ENCODE measurements around the gene HOMER1. TPM values are rescaled to one million over a fixed set of nuclear protein-coding genes. Genes with fewer than 3 reads are reported as not detected.
A peak's percentile ranks its signal among the peaks of the same experiment; 100 is the strongest.
"Not testable (repeated sequence)": the region's sequence is repeated elsewhere in the genome, so short reads cannot be mapped to it uniquely, and the experiment has no call there.

HOMER1 gene
- total RNA-seq, 1 donor from 2014 or later = 15.8 TPM

DNA sequence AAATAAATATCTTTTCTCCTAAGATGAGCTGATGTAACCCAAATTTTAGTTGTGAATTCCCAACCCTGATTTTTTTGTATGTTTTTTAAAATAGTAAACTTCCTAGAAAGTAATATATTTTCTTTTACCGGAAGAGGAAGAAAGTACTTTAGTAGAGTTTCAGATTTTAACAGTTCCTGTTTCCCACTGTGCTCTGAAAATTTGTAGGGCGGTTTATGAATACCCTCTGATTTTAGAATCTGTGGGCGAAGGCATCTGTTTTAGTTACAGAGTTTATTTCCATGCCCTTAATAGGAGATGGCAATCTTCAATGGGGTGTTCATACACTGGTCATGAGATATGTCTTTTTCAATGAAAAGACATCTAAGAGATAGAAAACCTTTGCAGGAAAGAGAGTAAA, 3.7 kb upstream of the HOMER1 start:
- Mint-ChIP-seq H3K36me3 (ENCODE audit: low read depth) (no peaks in the 10 kb centered on the region), H3K9me3 (ENCODE audit: low read depth) (no peaks in the 10 kb centered on the region), H3K27me3 (ENCODE audit: low read depth) (no peaks in the 10 kb centered on the region), H3K4me3 (ENCODE audit: unreplicated experiment) (no peak overlapping the region), H3K27ac (ENCODE audit: unreplicated experiment) (no peak overlapping the region), H3K4me1 (ENCODE audit: low read depth) (peaks cover 11% of the 10 kb centered on the region)
- DNase-seq (ENCODE audit: low spot score) = no peak
- TF ChIP-seq, protein P1, sequence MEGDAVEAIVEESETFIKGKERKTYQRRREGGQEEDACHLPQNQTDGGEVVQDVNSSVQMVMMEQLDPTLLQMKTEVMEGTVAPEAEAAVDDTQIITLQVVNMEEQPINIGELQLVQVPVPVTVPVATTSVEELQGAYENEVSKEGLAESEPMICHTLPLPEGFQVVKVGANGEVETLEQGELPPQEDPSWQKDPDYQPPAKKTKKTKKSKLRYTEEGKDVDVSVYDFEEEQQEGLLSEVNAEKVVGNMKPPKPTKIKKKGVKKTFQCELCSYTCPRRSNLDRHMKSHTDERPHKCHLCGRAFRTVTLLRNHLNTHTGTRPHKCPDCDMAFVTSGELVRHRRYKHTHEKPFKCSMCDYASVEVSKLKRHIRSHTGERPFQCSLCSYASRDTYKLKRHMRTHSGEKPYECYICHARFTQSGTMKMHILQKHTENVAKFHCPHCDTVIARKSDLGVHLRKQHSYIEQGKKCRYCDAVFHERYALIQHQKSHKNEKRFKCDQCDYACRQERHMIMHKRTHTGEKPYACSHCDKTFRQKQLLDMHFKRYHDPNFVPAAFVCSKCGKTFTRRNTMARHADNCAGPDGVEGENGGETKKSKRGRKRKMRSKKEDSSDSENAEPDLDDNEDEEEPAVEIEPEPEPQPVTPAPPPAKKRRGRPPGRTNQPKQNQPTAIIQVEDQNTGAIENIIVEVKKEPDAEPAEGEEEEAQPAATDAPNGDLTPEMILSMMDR (IDR thresholded peaks at IDR 0.05) = no peak

DNA sequence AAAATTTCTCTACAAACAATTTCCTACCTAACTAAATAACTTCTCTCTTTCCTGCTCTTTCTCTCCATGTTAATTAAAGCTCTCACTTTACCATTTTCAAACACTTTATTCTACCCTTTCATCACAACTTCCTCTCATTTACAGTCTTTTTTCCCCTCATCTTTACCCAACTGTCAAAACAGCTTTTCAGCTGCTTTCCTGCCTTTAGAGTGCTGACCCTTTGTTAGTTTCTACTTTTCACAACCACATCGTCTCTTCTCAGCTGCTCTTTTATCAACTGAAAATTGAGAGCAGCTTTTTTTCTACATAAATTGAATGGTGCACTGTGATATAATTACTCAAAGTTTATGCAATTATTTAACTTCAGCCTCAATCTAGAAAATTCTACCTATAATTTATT, 3.1 kb upstream of the HOMER1 start:
- Mint-ChIP-seq H3K27ac (ENCODE audit: unreplicated experiment) (no peak overlapping the region), H3K27me3 (ENCODE audit: low read depth) (no peaks in the 10 kb centered on the region), H3K9me3 (ENCODE audit: low read depth) (no peaks in the 10 kb centered on the region), H3K4me1 (ENCODE audit: low read depth) (peaks cover 16% of the 10 kb centered on the region), H3K4me3 (ENCODE audit: unreplicated experiment) (no peak overlapping the region), H3K36me3 (ENCODE audit: low read depth) (no peaks in the 10 kb centered on the region)
- no peak for DNase-seq (ENCODE audit: low spot score)
- TF ChIP-seq, protein P1 (IDR thresholded peaks at IDR 0.05) = no peak

DNA sequence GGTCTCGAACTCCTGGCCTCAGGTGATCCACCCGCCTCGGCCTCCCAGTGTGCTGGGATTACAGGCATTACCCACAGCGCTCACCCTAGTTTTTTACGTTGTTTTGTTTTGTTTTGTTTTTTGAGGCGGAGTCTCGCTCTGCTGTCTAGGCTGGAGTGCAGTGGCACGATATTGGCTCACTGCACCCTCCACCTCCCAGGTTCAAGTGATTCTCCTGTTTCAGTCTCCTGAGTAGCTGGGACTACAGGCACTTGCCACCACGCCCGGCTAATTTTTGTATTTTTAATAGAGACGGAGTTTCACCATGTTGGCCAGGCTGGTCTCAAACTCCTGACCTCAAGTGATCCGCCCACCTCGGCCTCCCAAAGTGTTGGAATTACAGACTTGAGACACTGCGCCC, 2.4 kb upstream of the HOMER1 start:
- peaks cover 23% of the 10 kb centered on the region for H3K4me1 Mint-ChIP-seq (ENCODE audit: low read depth)
- not testable (repeated sequence) for H3K27me3 Mint-ChIP-seq (ENCODE audit: low read depth); H3K9me3 Mint-ChIP-seq (ENCODE audit: low read depth); DNase-seq (ENCODE audit: low spot score); H3K27ac Mint-ChIP-seq (ENCODE audit: unreplicated experiment); H3K36me3 Mint-ChIP-seq (ENCODE audit: low read depth); H3K4me3 Mint-ChIP-seq (ENCODE audit: unreplicated experiment)

DNA sequence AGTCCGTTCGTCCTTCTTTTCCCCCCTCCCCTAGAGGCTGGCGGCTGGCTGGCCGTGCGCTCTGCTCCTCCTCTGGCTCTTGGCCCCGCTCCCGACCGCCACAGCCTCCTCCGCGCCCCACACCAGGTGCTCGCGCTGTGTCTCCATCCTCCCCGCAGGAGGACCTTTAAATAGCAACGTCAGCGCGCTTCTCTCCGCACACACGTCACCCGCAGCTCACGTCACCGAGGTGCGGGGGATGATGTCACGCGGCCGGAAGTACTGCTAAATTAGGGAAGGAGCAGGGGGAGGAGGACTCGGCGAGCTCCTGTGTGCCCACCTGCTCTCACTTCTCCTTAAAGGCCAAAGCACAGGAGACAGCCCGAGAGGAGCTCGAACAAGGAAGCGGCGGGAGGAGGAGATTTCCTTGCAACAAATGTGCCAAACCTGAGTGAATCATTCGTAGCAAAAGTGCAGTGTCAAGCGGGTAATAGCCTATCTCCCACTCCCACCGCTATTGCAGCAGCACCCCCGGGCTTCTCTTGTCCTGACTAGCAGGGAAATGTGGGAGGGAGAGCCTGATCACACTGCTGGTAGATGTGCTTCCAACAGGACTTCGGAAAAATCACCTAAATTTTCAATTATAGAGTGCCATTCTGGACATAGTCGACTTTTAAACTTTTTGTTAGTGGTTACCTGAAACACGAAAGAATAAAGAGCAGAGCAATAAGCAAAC, 614 bp upstream of the HOMER1 start:
- H3K36me3 Mint-ChIP-seq (ENCODE audit: low read depth) = no peaks in the 10 kb centered on the region
- peak; percentile 94 for DNase-seq (ENCODE audit: low spot score)
- peaks cover 39% of the 10 kb centered on the region for H3K4me1 Mint-ChIP-seq (ENCODE audit: low read depth)
- H3K27me3 Mint-ChIP-seq (ENCODE audit: low read depth) = no peaks in the 10 kb centered on the region
- peak overlapping the region; percentile 99 for H3K27ac Mint-ChIP-seq (ENCODE audit: unreplicated experiment)
- H3K9me3 Mint-ChIP-seq (ENCODE audit: low read depth) = no peaks in the 10 kb centered on the region
- TF ChIP-seq, protein P1 (IDR thresholded peaks at IDR 0.05) = no peak
- peak overlapping the region; percentile 95 for H3K4me3 Mint-ChIP-seq (ENCODE audit: unreplicated experiment)

DNA sequence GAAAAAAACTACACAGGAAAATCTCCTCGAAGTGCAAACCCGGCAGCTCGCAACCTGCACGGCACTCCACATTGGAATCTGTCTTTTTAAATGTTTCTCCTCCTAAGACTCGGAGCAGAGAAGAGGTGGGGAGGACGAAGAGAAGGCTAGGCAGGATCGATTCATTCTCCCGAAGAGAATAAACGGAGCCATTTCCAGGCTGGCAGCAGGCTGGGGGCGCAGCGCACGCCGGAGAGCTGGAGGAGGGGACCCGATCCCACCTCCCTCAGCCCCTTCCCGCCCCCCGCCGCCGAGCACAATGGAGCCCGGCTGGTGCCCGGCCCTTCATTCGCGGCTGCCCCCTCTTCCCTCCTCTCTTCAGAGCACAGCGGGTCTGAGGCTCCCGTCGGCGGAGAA, 628 bp downstream of the HOMER1 start:
- Mint-ChIP-seq H3K27ac (ENCODE audit: unreplicated experiment) (peak overlapping the region; percentile 94), H3K36me3 (ENCODE audit: low read depth) (no peaks in the 10 kb centered on the region), H3K27me3 (ENCODE audit: low read depth) (no peaks in the 10 kb centered on the region), H3K9me3 (ENCODE audit: low read depth) (no peaks in the 10 kb centered on the region), H3K4me1 (ENCODE audit: low read depth) (peaks cover 46% of the 10 kb centered on the region), H3K4me3 (ENCODE audit: unreplicated experiment) (peak overlapping the region; percentile 90)
- TF ChIP-seq, protein P1 (IDR thresholded peaks at IDR 0.05) = peak; percentile 3
- DNase-seq (ENCODE audit: low spot score) = no peak
